ENCODE results near the gene BTBD6.

Gene BTBD6

GRCh38 chr14:105241641-105242040 lies 6.7 kb upstream of the BTBD6 start:
- no peak for DNase-seq

DNA sequence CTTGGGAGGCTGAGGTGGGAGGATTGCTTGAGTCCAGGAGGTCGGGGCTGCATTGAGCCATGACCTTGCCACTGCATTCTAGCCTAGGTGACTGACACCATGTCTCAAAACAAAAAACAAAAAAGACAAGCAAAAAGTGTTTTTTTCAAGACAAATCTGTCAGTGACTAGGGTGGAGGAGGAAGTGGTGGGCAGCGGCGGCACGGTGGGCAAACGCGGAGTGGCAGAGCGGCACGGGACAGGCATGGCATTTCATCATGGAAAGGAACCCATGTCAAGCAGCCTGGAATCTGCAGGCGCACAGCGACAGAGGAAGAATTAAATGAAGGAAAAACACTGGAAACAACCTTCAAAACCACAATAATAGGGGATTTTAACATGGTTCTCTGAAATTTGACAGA lies 4.0 kb upstream of the BTBD6 start:
- no peak for DNase-seq

DNA sequence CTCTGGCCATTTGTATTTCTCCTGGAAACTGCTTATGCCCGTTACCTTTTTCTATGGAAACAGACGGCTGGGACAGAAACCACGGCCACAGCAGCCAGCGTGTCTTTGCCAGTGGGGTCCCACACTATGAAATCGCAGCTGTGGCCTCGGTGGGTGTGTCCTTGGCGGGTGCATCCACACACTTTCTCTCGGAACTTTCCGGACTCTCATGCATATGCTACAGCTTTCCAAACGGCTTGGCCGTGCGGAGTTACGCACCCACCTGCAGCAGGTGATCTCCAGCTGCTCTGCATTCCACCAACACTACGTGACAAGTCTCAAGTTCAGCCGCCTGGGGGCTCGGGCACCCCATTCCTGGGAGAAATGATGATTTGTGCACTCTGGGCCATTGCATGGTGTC lies 1.3 kb upstream of the BTBD6 start:
- DNase-seq = no peak

DNA sequence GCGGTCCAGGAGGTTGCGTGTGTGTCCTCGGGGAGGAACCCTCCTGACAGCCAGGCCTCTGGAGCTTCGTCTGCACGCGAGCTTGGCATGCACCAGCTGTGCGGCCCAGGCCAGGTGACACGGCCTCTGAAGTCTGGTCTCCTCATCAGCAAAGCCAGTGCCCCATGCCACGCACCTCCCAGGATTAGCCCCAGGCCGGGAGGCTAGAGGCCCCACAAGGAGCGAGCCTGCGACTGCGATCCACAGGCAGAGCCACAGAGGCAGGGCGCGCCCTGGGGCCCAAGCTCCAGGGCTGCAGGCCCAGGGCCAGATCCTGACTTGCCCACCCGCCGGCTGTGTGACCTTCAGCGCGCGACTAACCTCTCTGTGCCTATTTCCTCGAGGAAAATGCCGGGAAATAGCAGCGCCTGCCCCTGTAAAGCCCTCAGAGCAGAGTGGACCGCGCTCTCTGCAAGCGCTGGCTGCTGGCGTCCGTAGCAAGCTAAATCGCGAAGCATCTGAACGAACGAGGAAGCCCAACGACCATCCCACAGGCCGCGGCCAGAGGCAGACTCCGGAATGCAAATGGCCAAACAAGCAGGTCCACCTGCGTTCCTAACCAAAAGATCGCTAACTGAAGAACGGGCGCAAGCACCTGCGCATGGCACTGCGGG lies 492 bp upstream of the BTBD6 start:
- DNase-seq = no peak

GRCh38 chr14:105249182-105250007 lies 1.1 kb downstream of the BTBD6 start:
- no peak for DNase-seq

GRCh38 chr14:105250008-105250366 lies 1.7 kb downstream of the BTBD6 start:
- no peak for DNase-seq

- no peak for DNase-seq
Measured at GRCh38 chr14:105250986-105251385, 2.7 kb downstream of the BTBD6 start.

GRCh38 chr14:105251920-105252319 lies 3.6 kb downstream of the BTBD6 start:
- DNase-seq = no peak

DNA sequence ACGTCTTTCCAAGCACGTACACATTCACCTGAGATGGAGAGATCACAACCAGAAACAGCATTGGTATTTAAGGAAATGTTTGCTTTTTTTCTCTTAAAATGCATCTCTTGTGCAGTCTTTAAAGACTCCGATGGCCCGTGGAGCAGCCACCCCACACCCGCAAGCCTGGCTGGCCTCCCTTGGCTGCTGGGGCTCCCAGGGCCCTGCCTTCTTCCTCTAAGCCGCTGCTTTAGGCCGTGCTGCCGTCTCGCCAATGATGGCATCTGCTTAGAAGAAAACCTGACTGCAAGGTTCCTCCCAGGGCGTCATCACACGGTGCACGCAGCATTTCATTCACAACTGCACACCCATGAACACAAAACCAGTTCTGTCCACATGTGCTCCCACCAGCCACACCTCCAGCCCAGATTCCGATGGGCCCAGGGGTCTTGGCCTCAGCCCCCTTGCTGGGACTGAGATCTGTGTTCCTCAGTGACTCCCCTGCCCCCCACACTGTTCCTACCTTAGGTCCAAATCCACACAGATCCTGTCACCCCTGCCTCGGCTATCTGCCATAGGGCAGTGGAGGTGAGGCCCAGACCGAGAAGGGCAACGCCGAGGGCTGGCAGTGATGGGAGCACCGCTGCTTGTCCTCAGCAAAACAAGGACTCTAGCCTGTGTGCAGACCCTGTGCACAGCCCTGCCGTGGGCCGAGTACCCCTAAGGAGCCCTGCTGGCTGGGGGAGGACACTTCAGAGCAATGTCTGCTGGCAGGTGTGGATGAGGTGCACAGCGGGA lies 4.4 kb downstream of the BTBD6 start:
- DNase-seq = no peak

- DNase-seq = no peak
Measured at GRCh38 chr14:105253329-105253682, 5.0 kb downstream of the BTBD6 start.

- DNase-seq = no peak
Measured at GRCh38 chr14:105255021-105255507, 6.7 kb downstream of the BTBD6 start.

DNA sequence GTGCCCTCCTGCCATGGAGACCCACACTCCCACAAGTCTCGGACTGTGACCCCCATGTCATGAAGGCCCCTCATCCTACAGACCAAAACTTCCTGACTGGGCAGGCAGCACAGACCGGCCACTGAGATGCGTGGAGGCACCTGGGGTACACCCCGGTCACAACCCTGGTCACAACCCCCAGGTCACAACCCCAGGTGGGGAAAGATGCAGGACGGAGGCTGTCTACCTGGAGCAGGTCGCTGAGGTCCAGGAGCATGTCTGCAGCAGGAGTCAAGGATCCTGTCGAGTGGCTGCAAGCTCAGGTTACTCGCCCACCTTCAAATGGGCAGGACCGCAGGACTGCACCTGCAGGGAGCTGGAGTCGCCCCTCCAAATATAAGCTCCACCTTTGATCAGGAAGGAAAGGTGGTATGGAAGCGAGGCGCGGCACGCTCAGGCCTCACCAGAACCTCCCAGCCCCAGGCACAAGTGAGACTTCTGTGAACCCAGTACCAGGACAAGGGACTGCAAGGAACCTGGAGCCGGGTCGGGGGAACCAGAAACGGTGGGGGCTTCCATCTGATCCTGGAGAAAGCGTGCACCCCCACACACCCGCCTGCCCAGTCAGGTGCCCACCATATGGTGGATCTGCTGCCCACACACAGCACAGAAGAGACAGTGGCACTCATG lies 8.1 kb downstream of the BTBD6 start:
- no peak for DNase-seq

DNA sequence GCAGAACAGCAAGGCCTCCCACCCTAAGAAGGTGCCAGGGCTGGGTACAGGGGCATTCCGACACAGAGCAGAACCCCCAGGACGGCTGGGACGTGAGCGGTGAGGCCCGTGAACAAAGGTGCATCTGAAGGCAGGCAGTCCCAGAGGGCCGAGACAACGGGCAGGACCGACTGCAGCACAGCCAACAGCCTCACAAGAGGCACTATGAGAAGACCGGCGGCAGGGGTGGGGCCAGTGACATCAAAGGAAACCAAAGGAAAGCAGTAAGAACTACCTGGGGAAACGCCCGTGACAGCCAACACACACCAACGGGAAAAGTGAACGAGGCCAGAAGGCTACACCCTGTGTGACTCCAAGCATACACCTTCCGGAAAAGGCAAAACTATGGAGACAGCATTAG lies 9.1 kb downstream of the BTBD6 start:
- no peak for DNase-seq

- no peak for DNase-seq
Measured at GRCh38 chr14:105258846-105259245, 10.5 kb downstream of the BTBD6 start.

DNA sequence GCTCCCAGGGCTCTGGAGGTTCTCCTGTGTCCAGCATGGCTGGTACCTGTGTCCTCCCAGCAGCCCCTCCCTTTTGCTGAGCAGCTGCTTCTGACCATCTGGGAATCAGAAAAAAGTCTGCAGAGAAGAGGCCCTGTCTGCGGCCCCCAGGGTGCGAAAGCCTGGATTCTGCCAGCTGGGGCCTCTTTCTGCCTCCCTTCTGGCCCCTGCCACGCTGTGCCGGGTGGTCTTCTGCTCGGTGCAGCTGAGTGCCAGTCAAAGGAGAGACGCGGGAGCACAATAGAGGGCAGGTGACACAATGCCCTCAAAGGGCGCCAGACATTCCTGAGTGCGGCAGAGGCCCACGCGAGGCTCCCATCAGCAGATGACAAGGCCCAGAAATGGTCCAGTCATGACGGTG lies 12.6 kb downstream of the BTBD6 start:
- DNase-seq = no peak

DNA sequence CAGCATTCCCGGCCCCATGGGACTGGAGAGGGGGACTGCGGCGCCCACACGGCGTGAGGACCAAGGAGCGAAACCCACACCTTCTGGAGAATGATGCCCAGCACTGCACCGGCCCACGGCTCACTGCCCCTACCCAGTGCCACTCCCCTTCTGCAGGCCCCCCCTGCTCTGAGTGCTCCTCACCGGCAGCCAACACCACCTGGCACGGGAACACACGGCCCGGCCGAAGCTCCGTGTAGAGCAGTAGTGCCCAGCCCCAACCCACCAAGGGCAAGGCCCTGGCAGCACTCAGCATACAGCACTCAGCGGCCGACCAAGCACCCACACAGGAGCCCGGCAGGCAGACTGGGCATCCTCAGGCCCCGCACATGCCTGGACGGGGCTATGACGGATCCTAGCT lies 13.4 kb downstream of the BTBD6 start:
- no peak for DNase-seq

GRCh38 chr14:105267820-105268548 lies 19.7 kb downstream of the BTBD6 start:
- DNase-seq = no peak

GRCh38 chr14:105268736-105269354 lies 20.5 kb downstream of the BTBD6 start:
- DNase-seq = no peak

DNA sequence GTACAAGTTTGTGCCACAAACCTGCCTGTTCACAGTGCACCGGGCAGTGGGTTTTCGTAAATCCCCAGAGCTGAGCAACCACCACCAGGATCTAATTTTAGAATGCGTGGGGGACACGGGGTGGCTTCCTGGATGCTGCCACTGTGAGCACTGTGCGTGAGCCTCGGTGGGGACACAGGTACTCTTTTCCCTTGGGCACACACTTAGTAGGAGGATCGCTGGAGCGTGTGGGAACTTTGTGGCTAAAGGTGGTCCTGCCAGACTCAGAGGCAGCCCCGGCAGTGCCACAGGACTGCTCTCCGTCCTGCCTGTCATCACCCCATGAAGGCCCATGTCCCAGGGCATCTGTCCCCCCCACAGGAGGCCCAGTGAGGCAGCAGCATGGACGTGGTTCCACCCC lies 21.1 kb downstream of the BTBD6 start:
- no peak for DNase-seq

- DNase-seq = no peak
Measured at GRCh38 chr14:105271224-105271890, 23.0 kb downstream of the BTBD6 start.

DNA sequence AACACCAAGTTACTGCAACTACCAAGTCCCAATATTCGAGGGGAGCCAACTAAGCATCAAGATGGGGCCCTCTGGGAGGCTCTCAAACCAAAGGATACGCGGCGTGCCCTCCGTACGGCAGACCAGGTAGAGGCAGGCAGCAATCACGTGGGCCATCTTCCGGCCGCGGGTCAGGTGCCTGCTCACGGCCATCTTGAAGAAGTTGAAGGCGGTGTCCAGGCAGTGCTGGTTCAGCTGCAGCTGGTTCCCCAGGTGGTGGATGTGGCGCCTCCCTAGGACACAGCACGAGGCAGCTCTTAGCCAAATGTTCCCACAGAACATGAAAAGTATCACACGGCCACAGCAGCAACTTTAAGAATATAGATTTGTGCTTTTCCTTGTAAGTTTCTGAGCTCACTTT lies 24.3 kb downstream of the BTBD6 start:
- no peak for DNase-seq

GRCh38 chr14:105273062-105273461 lies 24.7 kb downstream of the BTBD6 start:
- DNase-seq = no peak
